GM19035 (cell line): Measurements from ENCODE around the gene IGFBP3.

Source experiments
- ATAC-seq: cut with Tn5 transposase; IDR thresholded peaks from one replicate; pipeline ENCODE4 v1.9.1; 2021; ENCODE audit not compliant: unreplicated experiment

Gene IGFBP3

GRCh38 chr7:45874408-45875131 is 46.5 kb downstream of the IGFBP3 start:
- ATAC-seq, result no peak

- no peak for ATAC-seq
These were observed 47.7 kb downstream of the IGFBP3 start for GRCh38 chr7:45873355-45873754.

- no peak for ATAC-seq
These were observed 48.1 kb downstream of the IGFBP3 start, which contains the start of gene CCDC201 for GRCh38 chr7:45873035-45873354. Gene CCDC201 (minus strand): TSS chr7:45873082. CDS start chr7:45873007, 75 bp downstream.

- ATAC-seq, result no peak
These were observed 48.7 kb downstream of the IGFBP3 start for GRCh38 chr7:45872116-45873034.

- no peak for ATAC-seq
These were observed 51.6 kb downstream of the IGFBP3 start for GRCh38 chr7:45869426-45869825.

GRCh38 chr7:45867471-45867870 is 53.6 kb downstream of the IGFBP3 start:
- no peak for ATAC-seq

GRCh38 chr7:45865594-45866410 is 55.3 kb downstream of the IGFBP3 start:
- ATAC-seq, result no peak

GRCh38 chr7:45863715-45864114 is 57.4 kb downstream of the IGFBP3 start:
- ATAC-seq, result no peak
